NCI-H146 (cell line): ENCODE measurements around the gene PATE1.

Experiments used
- DNase-seq: peaks from one replicate; lab custom pipeline; 2025; lab: John Stamatoyannopoulos, UW

The PATE1 gene

GRCh38 chr11:125790825-125791224 lies 44.7 kb downstream of the PATE1 start:
- no peak for DNase-seq

GRCh38 chr11:125797641-125798040 lies 51.6 kb downstream of the PATE1 start:
- DNase-seq: no peak
